GM20431 (cell line): ENCODE data around the gene SEMA4C.

Experiments used
- in situ Hi-C: fragments of 300-500 bp; cut with MseI, MboI; formaldehyde crosslinking; loops from one replicate; pipeline ENCODE4 v1.15.0; 2020; ENCODE audit warnings: low sequenced_read_pairs; ENCODE audit not compliant: unreplicated experiment

Gene SEMA4C

GRCh38 chr2:96828436-96828835 is 41.4 kb downstream of the SEMA4C start:
- in situ Hi-C loops: no loop called here

- in situ Hi-C loops: no loop called here
These were observed 43.2 kb downstream of the SEMA4C start for GRCh38 chr2:96826546-96827278.

DNA sequence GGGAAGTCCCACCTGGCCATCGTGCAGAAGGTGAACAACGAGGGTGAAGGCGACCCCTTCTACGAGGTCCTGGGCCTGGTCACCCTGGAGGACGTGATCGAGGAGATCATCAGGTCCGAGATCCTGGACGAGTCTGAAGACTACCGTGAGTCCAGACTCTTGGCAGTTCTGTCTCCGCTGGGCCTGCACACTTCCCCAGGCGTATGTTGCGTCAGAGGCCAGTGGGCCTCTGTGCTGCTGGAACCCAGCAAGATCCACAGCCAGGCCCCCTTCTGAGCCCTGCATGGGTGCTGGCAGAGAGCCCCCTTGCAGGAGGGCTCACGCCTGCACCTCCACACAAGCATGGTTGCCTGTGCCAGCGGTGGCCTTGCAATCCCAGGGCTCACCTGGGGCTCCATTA is 44.8 kb downstream of the SEMA4C start:
- in situ Hi-C loops: no loop called here

- in situ Hi-C loops: no loop called here
These were observed 45.6 kb downstream of the SEMA4C start for GRCh38 chr2:96824079-96824870.

- in situ Hi-C loops: no loop called here
These were observed 46.7 kb downstream of the SEMA4C start for GRCh38 chr2:96823198-96823597.

- in situ Hi-C loops: no loop called here
These were observed 47.1 kb downstream of the SEMA4C start for GRCh38 chr2:96822786-96823185.

- in situ Hi-C loops: no loop called here
These were observed 48.7 kb downstream of the SEMA4C start for GRCh38 chr2:96821113-96821675.

- in situ Hi-C loops: no loop called here
These were observed 49.9 kb downstream of the SEMA4C start for GRCh38 chr2:96819876-96820511.

GRCh38 chr2:96819128-96819875 is 50.6 kb downstream of the SEMA4C start:
- in situ Hi-C loops: no loop called here

DNA sequence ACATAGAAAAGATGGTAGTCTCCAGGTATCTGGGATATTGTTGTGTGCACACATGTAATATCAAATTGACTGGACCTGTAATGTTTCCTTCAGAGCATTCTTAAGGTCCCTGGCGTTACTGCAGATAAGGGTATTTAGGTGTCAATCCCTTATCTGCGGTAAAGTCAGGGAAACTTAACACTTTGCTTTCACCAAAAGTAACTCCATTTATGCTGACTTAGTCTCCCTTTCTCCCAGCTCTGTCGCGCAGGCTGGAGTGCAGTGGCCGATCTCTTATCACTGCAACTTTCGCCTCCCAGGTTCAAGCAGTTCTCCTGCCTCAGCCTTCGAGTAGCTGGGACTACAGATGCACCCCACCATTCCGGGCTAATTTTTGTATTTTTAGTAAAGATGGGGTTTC is 52.0 kb downstream of the SEMA4C start:
- in situ Hi-C loops: no loop called here

DNA sequence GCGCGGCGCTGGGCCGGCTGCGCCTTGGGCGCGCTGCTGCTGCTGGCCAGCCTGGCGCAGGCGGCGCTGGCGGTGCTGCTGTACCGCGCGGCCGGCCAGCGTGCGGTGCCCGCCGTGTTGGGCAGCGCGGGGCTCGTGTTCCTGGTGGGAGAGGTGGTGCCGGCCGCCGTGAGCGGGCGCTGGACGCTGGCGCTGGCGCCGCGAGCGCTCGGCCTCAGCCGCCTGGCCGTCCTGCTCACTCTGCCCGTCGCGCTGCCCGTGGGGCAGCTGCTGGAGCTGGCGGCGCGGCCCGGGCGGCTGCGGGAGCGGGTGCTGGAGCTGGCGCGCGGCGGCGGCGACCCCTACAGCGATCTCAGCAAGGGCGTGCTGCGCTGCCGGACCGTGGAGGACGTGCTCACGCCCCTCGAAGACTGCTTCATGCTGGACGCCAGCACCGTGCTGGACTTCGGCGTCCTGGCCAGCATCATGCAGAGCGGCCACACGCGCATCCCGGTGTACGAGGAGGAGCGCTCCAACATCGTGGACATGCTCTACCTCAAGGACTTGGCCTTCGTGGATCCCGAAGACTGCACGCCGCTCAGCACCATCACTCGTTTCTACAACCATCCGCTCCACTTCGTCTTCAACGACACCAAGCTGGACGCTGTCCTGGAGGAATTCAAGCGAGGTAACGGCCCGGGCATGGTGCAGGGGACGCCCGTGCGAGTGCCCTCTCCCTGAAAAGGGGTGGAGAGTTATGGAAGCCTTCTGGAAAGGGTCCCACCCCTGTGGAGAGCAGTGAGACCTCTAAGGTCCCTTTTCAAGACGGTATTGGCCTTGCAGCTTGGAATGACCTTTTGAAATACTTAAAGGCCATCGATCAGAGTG is 52.8 kb downstream of the SEMA4C start:
- in situ Hi-C loops: no loop called here

GRCh38 chr2:96816127-96816835 is 53.6 kb downstream of the SEMA4C start, which contains the start of gene CNNM3:
Gene CNNM3 (plus strand): TSS chr2:96816268. CDS start chr2:96816278, 10 bp downstream.
- in situ Hi-C loops: no loop called here

- in situ Hi-C loops: no loop called here
These were observed 54.4 kb downstream of the SEMA4C start for GRCh38 chr2:96815326-96816126.

- in situ Hi-C loops: no loop called here
These were observed 56.2 kb downstream of the SEMA4C start for GRCh38 chr2:96813656-96814055.

DNA sequence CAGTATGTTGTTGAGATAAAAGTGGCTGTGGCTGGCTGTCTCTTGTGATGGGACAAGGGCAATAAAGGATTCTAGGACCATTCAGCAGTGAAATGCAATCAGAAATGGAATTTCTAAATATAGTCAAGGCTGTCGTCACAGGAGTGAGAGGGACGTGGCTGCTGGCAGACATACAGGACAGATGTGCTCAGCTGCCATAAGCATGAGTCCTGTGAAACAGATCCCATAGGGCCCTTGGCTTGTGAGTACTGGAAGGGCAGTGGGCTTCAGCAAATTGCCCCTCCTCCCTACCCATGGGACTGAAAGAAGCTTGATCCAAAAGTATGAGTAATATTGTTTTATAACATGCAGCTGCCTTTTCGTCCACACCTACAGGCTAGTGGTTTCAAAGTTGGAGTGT is 58.0 kb downstream of the SEMA4C start:
- in situ Hi-C loops: no loop called here

DNA sequence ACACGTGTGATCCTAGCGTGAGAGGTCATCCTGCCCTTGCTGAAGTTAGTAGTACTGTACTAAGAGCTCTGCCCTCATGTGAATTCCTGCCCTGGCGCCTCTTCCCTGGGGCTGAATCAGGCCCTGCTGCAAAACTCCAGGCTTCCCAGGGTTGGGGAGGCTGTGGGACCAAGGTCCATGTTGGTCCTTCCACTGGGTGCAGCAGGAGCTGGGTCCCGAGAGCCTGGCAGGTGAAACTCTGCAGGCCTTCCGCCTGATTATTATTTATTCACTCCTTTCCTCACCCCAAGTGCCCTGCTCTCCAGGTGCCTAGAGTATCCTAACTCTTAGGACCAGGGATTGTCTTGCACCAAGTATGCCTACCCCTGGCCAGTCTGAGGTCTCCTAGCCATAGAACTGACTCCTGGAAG is 59.1 kb downstream of the SEMA4C start:
- in situ Hi-C loops: no loop called here

DNA sequence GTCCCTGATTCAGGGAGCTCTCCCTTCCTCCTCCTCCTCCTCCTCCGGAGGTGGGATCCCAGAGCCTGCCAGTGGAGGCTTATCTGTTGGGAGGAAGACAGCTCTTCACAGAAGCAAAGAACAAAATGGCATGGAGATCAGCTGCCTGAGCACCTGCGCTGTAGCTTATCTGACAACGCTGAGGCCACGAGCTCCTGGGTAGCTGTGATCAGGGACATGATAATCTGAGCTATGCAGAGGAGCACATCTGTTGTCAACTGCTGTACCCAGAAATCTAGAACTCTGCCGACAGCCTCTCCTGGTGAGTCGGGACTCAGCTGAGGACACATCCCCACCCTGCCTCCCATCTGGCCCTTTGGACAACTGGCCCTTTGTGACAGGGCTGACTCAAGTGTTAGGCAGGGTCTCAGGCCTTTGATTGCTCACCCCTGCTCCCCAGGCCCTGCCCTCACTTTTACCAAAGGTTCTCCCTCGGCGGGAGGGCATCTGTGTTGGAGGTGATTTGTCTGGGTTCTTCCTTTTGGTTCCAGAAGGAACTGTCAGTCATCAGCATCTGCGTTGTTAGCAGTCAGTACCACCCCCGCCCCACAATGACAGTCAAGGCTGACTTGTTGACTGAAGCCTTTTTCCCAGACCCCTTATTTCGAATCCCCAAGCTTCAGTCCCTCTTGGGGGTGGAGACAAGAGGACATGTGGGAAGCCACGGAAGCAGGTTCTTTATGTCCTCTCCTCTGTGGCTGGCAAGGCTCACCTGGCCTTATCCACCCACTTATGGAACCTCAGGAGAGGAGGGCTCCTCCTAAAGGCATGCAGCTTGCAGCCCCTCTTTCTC is 59.7 kb downstream of the SEMA4C start:
- in situ Hi-C loops: no loop called here
